Measurements from ENCODE around the gene PRRT1. TPM values are rescaled to one million over a fixed set of nuclear protein-coding genes. Genes with fewer than 3 reads are reported as not detected.

PRRT1 gene
- polyA plus RNA-seq, 3 donors from 2014 or later = not detected

GRCh38 chr6:32163559-32164258 lies 12.0 kb upstream of the PRRT1 start:
- H3K9me3 Mint-ChIP-seq = no peaks in the 10 kb centered on the region
- H3K4me1 Mint-ChIP-seq = no peaks in the 10 kb centered on the region
- H3K4me3 Mint-ChIP-seq = no peak overlapping the region
- peaks cover 7 to 19% (median 7%) of the 10 kb centered on the region in 3 donors for H3K36me3 Mint-ChIP-seq
- no peak overlapping the region for H3K27ac Mint-ChIP-seq
- H3K27me3 Mint-ChIP-seq (ENCODE audit: low read depth in 3 of 3) = peaks cover 0 to 2% (median 0%) of the 10 kb centered on the region in 3 donors
- DNase-seq = no peak

- no peak for DNase-seq
- Mint-ChIP-seq H3K4me1 (peaks cover 26 to 28% of the 10 kb centered on the region in 2 donors), H3K9me3 (no peaks in the 10 kb centered on the region), H3K27ac (peak overlapping the region in 1 of 6 donors; percentile 44), H3K4me3 (no peak overlapping the region), H3K36me3 (peaks cover 7 to 18% (median 8%) of the 10 kb centered on the region in 3 donors), H3K27me3 (ENCODE audit: low read depth in 3 of 3) (peaks cover 5 to 9% (median 8%) of the 10 kb centered on the region in 3 donors)
Measured at GRCh38 chr6:32158052-32158451, 6.3 kb upstream of the PRRT1 start.

GRCh38 chr6:32156891-32157290 lies 5.2 kb upstream of the PRRT1 start:
- no peak overlapping the region for H3K27ac Mint-ChIP-seq
- H3K27me3 Mint-ChIP-seq (ENCODE audit: low read depth in 3 of 3) = peaks cover 6 to 13% (median 10%) of the 10 kb centered on the region in 3 donors
- no peaks in the 10 kb centered on the region for H3K9me3 Mint-ChIP-seq
- DNase-seq = no peak
- peaks cover 30 to 39% of the 10 kb centered on the region in 2 donors for H3K4me1 Mint-ChIP-seq
- H3K4me3 Mint-ChIP-seq = no peak overlapping the region
- H3K36me3 Mint-ChIP-seq = peaks cover 7 to 15% (median 8%) of the 10 kb centered on the region in 3 donors

GRCh38 chr6:32154514-32155161 lies 2.9 kb upstream of the PRRT1 start:
- Mint-ChIP-seq H3K27ac (peak overlapping the region; percentile 89 to 99 (median 94)), H3K4me1 (peaks cover 30 to 45% of the 10 kb centered on the region in 2 donors), H3K4me3 (peak overlapping the region; percentile 95 to 100 (median 99)), H3K9me3 (no peaks in the 10 kb centered on the region), H3K36me3 (peaks cover 7 to 15% (median 8%) of the 10 kb centered on the region in 3 donors), H3K27me3 (ENCODE audit: low read depth in 3 of 3) (peaks cover 9 to 16% (median 10%) of the 10 kb centered on the region in 3 donors)
- peak; percentile 72 to 73 (median 72) for DNase-seq

- Mint-ChIP-seq H3K4me3 (peak within 1 kb of the TSS; percentile 95 to 100 (median 99)), H3K27me3 (ENCODE audit: low read depth in 3 of 3) (peaks cover 9 to 16% (median 11%) of the 10 kb centered on the region in 3 donors), H3K27ac (peak within 1 kb of the TSS; percentile 89 to 99 (median 94)), H3K9me3 (no peaks in the 10 kb centered on the region), H3K36me3 (peaks cover 7 to 15% (median 8%) of the 10 kb centered on the region in 3 donors), H3K4me1 (peaks cover 34 to 49% of the 10 kb centered on the region in 2 donors)
- DNase-seq = peak; percentile 83 to 85 (median 84)
Measured at GRCh38 chr6:32153564-32154513, 2.1 kb upstream of the PRRT1 start, which contains the start of gene PPT2. PPT2 (plus strand) TSS chr6:32154141; CDS start chr6:32154595, 454 bp downstream.

GRCh38 chr6:32152769-32153563 lies 1.2 kb upstream of the PRRT1 start:
- no peak for DNase-seq

GRCh38 chr6:32151181-32151862 lies 417 bp downstream of the PRRT1 start:
- Mint-ChIP-seq H3K9me3 (peaks cover 0 to 6% (median 2%) of the 10 kb centered on the region in 6 donors), H3K4me1 (peaks cover 58 to 73% of the 10 kb centered on the region in 2 donors), H3K27ac (peak overlapping the region in 3 of 6 donors; percentile 1 to 67 (median 8)), H3K36me3 (peaks cover 0 to 4% (median 0%) of the 10 kb centered on the region in 3 donors), H3K27me3 (ENCODE audit: low read depth in 3 of 3) (peaks cover 16 to 19% (median 18%) of the 10 kb centered on the region in 3 donors), H3K4me3 (peak overlapping the region in 2 of 5 donors; percentile 21 to 60)
- DNase-seq = no peak

More at GRCh38 chr6:32152769-32153563, 1.2 kb upstream of the PRRT1 start:
- Mint-ChIP-seq H3K27ac (peak overlapping the region in 5 of 6 donors; percentile 90 to 95 (median 94)), H3K9me3 (peaks cover 0 to 2% (median under 1%) of the 10 kb centered on the region in 6 donors), H3K4me1 (peaks cover 43 to 58% of the 10 kb centered on the region in 2 donors), H3K4me3 (peak overlapping the region; percentile 66 to 99 (median 71)), H3K36me3 (peaks cover 4 to 7% (median 7%) of the 10 kb centered on the region in 3 donors), H3K27me3 (ENCODE audit: low read depth in 3 of 3) (peaks cover 9 to 16% (median 15%) of the 10 kb centered on the region in 3 donors)

- peaks cover 0 to 6% (median 2%) of the 10 kb centered on the region in 6 donors for H3K9me3 Mint-ChIP-seq
- peaks cover 18 to 23% (median 19%) of the 10 kb centered on the region in 3 donors for H3K27me3 Mint-ChIP-seq (ENCODE audit: low read depth in 3 of 3)
Measured at GRCh38 chr6:32149932-32150870, 1.5 kb downstream of the PRRT1 start.

GRCh38 chr6:32149092-32149755 lies 2.5 kb downstream of the PRRT1 start:
- Mint-ChIP-seq H3K27ac (peak overlapping the region; percentile 65 to 92 (median 81)), H3K36me3 (peaks cover 0 to 7% (median 0%) of the 10 kb centered on the region in 3 donors), H3K4me1 (peaks cover 44 to 64% of the 10 kb centered on the region in 2 donors), H3K4me3 (peak overlapping the region; percentile 89 to 97 (median 92)), H3K9me3 (peaks cover 0 to 6% (median 2%) of the 10 kb centered on the region in 6 donors), H3K27me3 (ENCODE audit: low read depth in 3 of 3) (peaks cover 17 to 24% (median 17%) of the 10 kb centered on the region in 3 donors)
- DNase-seq = no peak

More at GRCh38 chr6:32149932-32150870, 1.5 kb downstream of the PRRT1 start:
- DNase-seq = no peak
- peaks cover 53 to 74% of the 10 kb centered on the region in 2 donors for H3K4me1 Mint-ChIP-seq
- peak overlapping the region in 2 of 6 donors; percentile 1 to 12 for H3K27ac Mint-ChIP-seq
- H3K4me3 Mint-ChIP-seq = peak overlapping the region; percentile 17 to 57 (median 30)
- H3K36me3 Mint-ChIP-seq = peaks cover 0 to 7% (median 0%) of the 10 kb centered on the region in 3 donors

GRCh38 chr6:32148289-32149091 lies 3.2 kb downstream of the PRRT1 start:
- H3K27me3 Mint-ChIP-seq (ENCODE audit: low read depth in 3 of 3) = peaks cover 11 to 24% (median 12%) of the 10 kb centered on the region in 3 donors
- peaks cover 37 to 57% of the 10 kb centered on the region in 2 donors for H3K4me1 Mint-ChIP-seq

More at GRCh38 chr6:32148289-32149091, 3.2 kb downstream of the PRRT1 start:
- Mint-ChIP-seq H3K27ac (peak overlapping the region; percentile 65 to 92 (median 81)), H3K9me3 (peaks cover 0 to 6% (median 2%) of the 10 kb centered on the region in 6 donors), H3K36me3 (peaks cover 0 to 7% (median 0%) of the 10 kb centered on the region in 3 donors), H3K4me3 (peak overlapping the region; percentile 89 to 97 (median 92))
- DNase-seq = peak; percentile 80 to 86 (median 85)
